Vagina (tissue), 2 donors: ENCODE measurements around the gene SLC17A7.

Experiments used
- CTCF ChIP-seq, 3 experiments: fragments of 450-650 bp in 2 of 3; fragments of 200-600 bp in 1 of 3; sonication (generic) in 1 of 3; IDR thresholded peaks; one replicate each; pipeline ENCODE4 v1.5.1; 2017 to 2019; ENCODE audit warnings: antibody characterized with exemption in 3 of 3, mild to moderate bottlenecking in 2 of 3, moderate library complexity in 2 of 3
- POLR2A ChIP-seq, 2 donors: fragments of 450-650 bp; IDR thresholded peaks; one replicate each; pipeline ENCODE4 v1.6.1; 2017; ENCODE audit warnings: antibody characterized with exemption in 2 of 2, mild to moderate bottlenecking in 2 of 2, moderate library complexity in 2 of 2
- POLR2AphosphoS5 ChIP-seq, 2 donors: sonication (generic); formaldehyde crosslinking; IDR thresholded peaks; one replicate each; pipeline ENCODE4 v1.9.0; 2017; ENCODE audit warnings: antibody characterized with exemption in 2 of 2, mild to moderate bottlenecking in 2 of 2, low read depth in 1 of 2; ENCODE audit not compliant: insufficient read depth in 1 of 2

- TF ChIP-seq CTCF (IDR thresholded peaks at IDR 0.05), result no peak
- TF ChIP-seq POLR2A (IDR thresholded peaks at IDR 0.05), result no peak
- TF ChIP-seq POLR2AphosphoS5 (IDR thresholded peaks at IDR 0.05; ENCODE audit: insufficient read depth in 1 of 2, low read depth in 1 of 2), result no peak
These were observed 11.1 kb downstream of the SLC17A7 start for GRCh38 chr19:49430172-49430677.
